Mesodermal cell (in vitro differentiated cells): ENCODE results near the gene MAJIN.

Experiments
- H3K27ac ChIP-seq: 2 replicates; pipeline ENCODE4 v1.7.0; 2013; ENCODE audit warnings: mild to moderate bottlenecking, low read depth, low read length, moderate library complexity; ENCODE audit not compliant: severe bottlenecking
- H3K36me3 ChIP-seq: 2 replicates; pipeline ENCODE4 v1.7.1; 2013; ENCODE audit warnings: mild to moderate bottlenecking, low read length, moderate library complexity; ENCODE audit not compliant: control insufficient read depth, insufficient read depth
- H3K4me1 ChIP-seq: one replicate; pipeline ENCODE4 v1.7.1; 2013; ENCODE audit warnings: mild to moderate bottlenecking, low read length; ENCODE audit not compliant: insufficient read depth, control insufficient read depth, poor library complexity, severe bottlenecking
- H3K4me3 ChIP-seq: 2 replicates; pipeline ENCODE4 v1.7.0; 2013; ENCODE audit warnings: low read length, control low read depth, mild to moderate bottlenecking; ENCODE audit not compliant: insufficient read depth, poor library complexity, severe bottlenecking; ENCODE audit errors: extremely low read depth
- H3K9me3 ChIP-seq: 2 replicates; pipeline ENCODE4 v1.7.1; 2013; ENCODE audit warnings: mild to moderate bottlenecking, low read length, moderate library complexity; ENCODE audit not compliant: control insufficient read depth
- WGBS, 2 experiments: methylation state at CpG; one replicate each; pipeline ENCODE4 v1.1.5; 2013; ENCODE audit warnings: missing lambda C conversion rate in 2 of 2; ENCODE audit not compliant: insufficient coverage in 2 of 2; 5-methylcytosine and 5-hydroxymethylcytosine counted together

MAJIN gene

DNA sequence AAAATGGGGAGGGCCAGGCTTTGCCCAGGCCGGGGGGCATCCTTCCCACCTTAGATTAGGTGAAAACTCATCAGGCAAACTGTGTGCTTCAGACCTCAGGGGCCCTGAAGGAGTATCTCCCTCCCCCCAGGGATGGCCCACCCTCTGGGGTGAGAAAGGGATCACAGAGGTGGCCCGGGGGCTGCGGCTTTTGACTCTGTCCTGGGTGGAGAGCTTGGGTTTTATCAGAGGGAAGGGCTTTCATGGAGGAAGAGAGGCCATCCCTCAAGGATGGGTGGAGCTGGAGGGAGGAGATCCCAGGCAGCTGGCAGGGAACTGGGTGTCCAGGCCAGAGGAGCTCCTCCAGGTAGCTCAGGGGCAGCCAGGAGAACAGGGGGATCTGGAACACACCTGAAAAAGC is 50.5 kb downstream of the MAJIN start:
- Histone ChIP-seq H3K4me1 (peaks cover 13% of the 10 kb centered on the region), H3K9me3 (no peaks in the 10 kb centered on the region), H3K4me3 (no peak overlapping the region), H3K27ac (no peak overlapping the region), H3K36me3 (no peaks in the 10 kb centered on the region)
- WGBS, 2 experiments, result 67% methylated on average over 2 of the region's 3 CpGs; no CpG with 5 or more reads in 1 of the 2 experiments

GRCh38 chr11:64920124-64920523 is 51.8 kb downstream of the MAJIN start:
- H3K4me1 ChIP-seq, result peaks cover 10% of the 10 kb centered on the region
- H3K9me3 ChIP-seq, result no peaks in the 10 kb centered on the region
- no peak overlapping the region for H3K27ac ChIP-seq
- no peak overlapping the region for H3K4me3 ChIP-seq
- no peaks in the 10 kb centered on the region for H3K36me3 ChIP-seq
- WGBS, 2 experiments, result 100% methylated on average over 1 of the region's 2 CpGs

DNA sequence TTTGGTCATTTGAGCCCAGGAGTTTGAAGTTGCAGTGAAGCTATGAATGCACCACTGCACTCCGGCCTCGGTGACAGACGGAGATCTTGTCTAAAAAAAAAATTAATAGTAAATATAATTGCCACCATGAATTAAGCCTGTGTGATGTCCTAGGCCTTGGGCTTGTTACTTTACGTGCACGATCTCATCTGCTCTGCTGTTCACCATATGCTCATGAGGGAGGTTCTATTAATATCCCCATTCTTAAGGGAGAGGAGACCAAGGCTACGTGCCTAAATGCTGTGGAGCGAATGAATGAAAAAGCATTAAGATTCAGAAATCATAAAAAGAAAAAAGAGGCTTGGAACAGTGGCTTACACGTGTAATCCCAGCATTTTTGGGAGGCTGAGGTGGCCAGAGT is 52.3 kb downstream of the MAJIN start:
- no peak overlapping the region for H3K4me3 ChIP-seq
- H3K27ac ChIP-seq, result no peak overlapping the region
- WGBS, 2 experiments, result 86 to 94% methylated on average over 3 of the region's 8 CpGs
- no peaks in the 10 kb centered on the region for H3K36me3 ChIP-seq
- H3K4me1 ChIP-seq, result peaks cover 9% of the 10 kb centered on the region
- no peaks in the 10 kb centered on the region for H3K9me3 ChIP-seq

DNA sequence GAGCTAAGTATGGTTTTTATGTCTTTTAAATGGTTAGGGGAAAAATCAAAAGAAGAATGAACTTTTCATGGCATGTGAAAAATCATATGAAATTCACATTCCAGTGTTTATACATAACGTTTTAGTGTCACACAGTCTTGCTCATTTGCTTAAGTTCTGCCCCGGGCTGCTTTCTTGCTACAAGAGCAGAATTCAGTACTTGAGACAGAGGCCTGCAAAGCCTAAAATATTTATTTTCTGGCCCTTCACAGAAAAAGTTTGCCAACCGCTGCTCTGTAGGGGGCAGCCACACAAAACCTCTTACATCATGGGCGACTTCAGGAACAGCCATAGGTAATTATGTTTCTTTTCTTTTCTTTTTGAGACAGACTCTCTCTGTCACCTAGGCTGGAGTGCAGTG is 53.9 kb downstream of the MAJIN start:
- Histone ChIP-seq H3K4me1 (peaks cover 5% of the 10 kb centered on the region), H3K4me3 (peak overlapping the region; percentile 70), H3K36me3 (peaks cover 6% of the 10 kb centered on the region), H3K27ac (peak overlapping the region; percentile 74), H3K9me3 (no peaks in the 10 kb centered on the region)
- WGBS, 2 experiments, result 40 to 46% methylated on average over 3 to 4 of the region's 4 CpGs

DNA sequence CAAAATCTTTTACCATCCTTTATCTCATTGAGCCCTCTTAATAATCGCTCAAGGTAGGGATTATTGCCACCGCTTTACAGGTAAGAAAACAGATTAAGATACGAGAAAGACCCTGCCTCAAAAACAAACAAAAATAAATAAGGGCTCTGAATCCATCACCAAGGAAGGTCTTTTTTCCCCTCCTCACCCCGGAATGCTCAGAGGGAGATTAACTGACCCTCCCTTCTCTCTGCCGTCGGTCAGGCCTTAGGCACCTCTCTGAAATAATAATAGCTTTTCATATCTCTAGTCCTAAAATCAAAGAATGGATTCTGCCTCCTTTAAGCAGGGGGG is 54.3 kb downstream of the MAJIN start:
- Histone ChIP-seq H3K4me1 (peaks cover 5% of the 10 kb centered on the region), H3K36me3 (peaks cover 10% of the 10 kb centered on the region), H3K27ac (peak overlapping the region; percentile 74), H3K9me3 (no peaks in the 10 kb centered on the region), H3K4me3 (peak overlapping the region; percentile 70)
- 0 to 9% methylated on average over 4 to 6 of the region's 6 CpGs for WGBS, 2 experiments

- H3K4me3 ChIP-seq, result peak within 1 kb of the TSS; percentile 70
Measured at GRCh38 chr11:64916775-64917662, 54.9 kb downstream of the MAJIN start, which contains the start of gene ATG2A. Gene ATG2A, minus strand, starts transcription at chr11:64917209. Its CDS starts 74 bp downstream, at chr11:64917135.

DNA sequence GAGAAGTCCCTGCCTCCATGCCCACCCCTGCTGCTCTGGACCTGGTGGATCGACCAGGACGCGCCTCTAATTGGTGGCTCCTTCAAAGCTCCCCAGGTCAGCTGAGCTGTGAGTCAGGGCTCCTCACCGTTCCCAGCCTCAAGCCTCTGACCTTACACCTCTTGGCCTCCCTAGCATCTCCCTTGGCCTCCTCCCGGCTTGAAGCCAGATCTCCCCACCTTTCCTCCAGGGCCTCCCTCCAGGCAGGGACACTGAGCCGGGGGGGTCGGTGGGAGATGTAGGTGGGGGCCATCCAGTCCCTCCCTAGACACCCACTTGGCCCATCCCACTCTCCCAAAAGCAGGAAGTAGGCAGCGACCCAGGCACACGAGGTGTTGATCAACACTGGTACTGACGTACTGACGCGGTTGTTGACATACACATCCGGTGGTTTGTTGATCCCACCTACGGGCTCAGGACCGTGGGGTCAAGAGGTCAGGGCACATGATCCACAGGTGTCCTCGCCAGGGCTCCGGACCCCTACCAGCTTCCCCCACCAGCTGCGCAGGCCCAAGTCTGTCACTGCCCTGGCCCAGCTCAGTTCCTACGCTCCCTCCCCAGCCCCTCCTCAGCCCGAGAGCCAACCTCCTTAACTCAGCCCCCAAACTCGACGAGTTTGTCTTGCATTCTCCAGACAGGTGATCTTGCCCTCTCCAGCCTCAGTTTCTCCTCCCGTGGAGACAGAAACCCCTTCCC is 55.7 kb downstream of the MAJIN start:
- WGBS, 2 experiments, result 12 to 16% methylated on average over 19 to 20 of the region's 23 CpGs
- Histone ChIP-seq H3K27ac (peak overlapping the region; percentile 10), H3K36me3 (peaks cover 21% of the 10 kb centered on the region), H3K4me3 (peak overlapping the region; percentile 70), H3K4me1 (peaks cover 5% of the 10 kb centered on the region), H3K9me3 (no peaks in the 10 kb centered on the region)

More at GRCh38 chr11:64916775-64917662, 54.9 kb downstream of the MAJIN start, which contains the start of gene ATG2A:
- WGBS, 2 experiments, result 0 to 1% methylated on average over 42 to 52 of the region's 57 CpGs
- H3K9me3 ChIP-seq, result no peaks in the 10 kb centered on the region
- peak within 1 kb of the TSS; percentile 74 for H3K27ac ChIP-seq
- H3K36me3 ChIP-seq, result peaks cover 13% of the 10 kb centered on the region
- peaks cover 5% of the 10 kb centered on the region for H3K4me1 ChIP-seq

GRCh38 chr11:64915376-64915887 is 56.5 kb downstream of the MAJIN start:
- peaks cover 5% of the 10 kb centered on the region for H3K4me1 ChIP-seq
- H3K9me3 ChIP-seq, result no peaks in the 10 kb centered on the region
- 83 to 86% methylated on average over 3 to 5 of the region's 7 CpGs for WGBS, 2 experiments
- peak overlapping the region; percentile 70 for H3K4me3 ChIP-seq
- H3K36me3 ChIP-seq, result peaks cover 29% of the 10 kb centered on the region
- H3K27ac ChIP-seq, result peak overlapping the region; percentile 10

DNA sequence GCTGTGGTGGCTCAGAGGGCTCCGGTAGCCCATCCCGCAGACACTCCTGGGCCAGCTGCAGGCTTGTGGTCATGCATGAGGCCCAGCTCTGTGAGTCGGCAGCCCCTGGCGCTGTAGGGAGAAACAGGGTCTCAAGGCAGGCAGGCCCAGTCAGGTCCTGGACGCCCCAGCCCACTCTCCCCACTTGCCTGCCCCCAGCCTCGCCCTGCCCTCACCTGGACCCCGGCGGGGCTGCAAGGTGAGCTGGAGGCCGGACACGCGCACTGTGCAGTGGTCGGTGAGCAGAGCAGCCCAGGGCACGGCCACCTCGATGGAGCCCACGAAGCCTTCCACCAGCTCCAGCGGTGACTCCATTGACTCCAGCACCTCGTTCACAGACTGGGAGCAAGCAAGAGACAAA is 57.8 kb downstream of the MAJIN start:
- Histone ChIP-seq H3K27ac (no peak overlapping the region), H3K4me3 (no peak overlapping the region), H3K4me1 (peaks cover 5% of the 10 kb centered on the region), H3K36me3 (peaks cover 39% of the 10 kb centered on the region), H3K9me3 (no peaks in the 10 kb centered on the region)
- 95 to 96% methylated on average over 15 to 17 of the region's 17 CpGs for WGBS, 2 experiments

GRCh38 chr11:64913171-64913727 is 58.7 kb downstream of the MAJIN start:
- WGBS, 2 experiments, result 87 to 90% methylated on average over 10 to 15 of the region's 18 CpGs
- Histone ChIP-seq H3K27ac (no peak overlapping the region), H3K4me1 (peaks cover 5% of the 10 kb centered on the region), H3K9me3 (no peaks in the 10 kb centered on the region), H3K4me3 (no peak overlapping the region), H3K36me3 (peaks cover 46% of the 10 kb centered on the region)
